ENCODE measurements around the gene PCSK5. TPM values are rescaled to one million over a fixed set of nuclear protein-coding genes. Genes with fewer than 3 reads are reported as not detected.

PCSK5 gene
- polyA plus RNA-seq, 1 donor from 2014 or later = 1.7 TPM

DNA sequence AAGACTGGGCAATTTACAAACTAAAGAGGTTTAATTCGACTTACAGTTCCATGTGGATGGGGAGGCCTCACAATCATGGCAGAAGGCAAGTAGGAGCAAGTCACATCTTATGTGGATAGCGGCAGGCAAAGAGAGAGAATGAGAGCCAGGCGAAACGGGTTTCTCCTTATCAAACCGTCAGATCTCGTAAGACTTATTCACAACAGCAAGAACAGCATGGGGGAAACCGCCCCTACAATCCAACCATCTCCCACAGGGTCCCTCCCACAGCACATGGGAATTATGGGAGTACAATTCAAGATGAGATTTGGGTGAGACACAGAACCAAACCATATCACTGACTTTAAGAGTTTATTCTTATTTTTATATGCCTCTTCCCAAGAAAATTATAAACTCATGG is 443.5 kb downstream of the PCSK5 start:
- Histone ChIP-seq H3K4me3 (ENCODE audit: low read length) (no peak overlapping the region), H3K9ac (ENCODE audit: low read length) (no peak overlapping the region), H3F3A (ENCODE audit: insufficient read depth, low read length, poor library complexity, severe bottlenecking) (no peaks in the 10 kb centered on the region), H3K9me3 (ENCODE audit: low read length) (no peaks in the 10 kb centered on the region), H3K27me3 (ENCODE audit: insufficient read depth, low read depth, low read length) (no peaks in the 10 kb centered on the region), H3K27ac (ENCODE audit: low read length) (no peak overlapping the region), H2AFZ (ENCODE audit: low read depth, low read length) (no peak overlapping the region), H4K20me1 (ENCODE audit: insufficient read depth) (no peaks in the 10 kb centered on the region), H3K9me2 (ENCODE audit: insufficient read depth, low read length) (no peaks in the 10 kb centered on the region), H3K4me2 (ENCODE audit: low read length) (no peak overlapping the region), H3K36me3 (ENCODE audit: insufficient read depth, low read length) (no peaks in the 10 kb centered on the region), H3K79me2 (replicated peaks; ENCODE audit: insufficient read depth, low read length) (no peaks in the 10 kb centered on the region)
- TF ChIP-seq TAF1 (IDR thresholded peaks at IDR 0.05; ENCODE audit: low read depth) (no peak), POLR2AphosphoS5 (IDR thresholded peaks at IDR 0.05) (no peak), CTCF (IDR thresholded peaks at IDR 0.05; ENCODE audit: poor library complexity, severe bottlenecking) (no peak)
- TF ChIP-seq, protein P1, sequence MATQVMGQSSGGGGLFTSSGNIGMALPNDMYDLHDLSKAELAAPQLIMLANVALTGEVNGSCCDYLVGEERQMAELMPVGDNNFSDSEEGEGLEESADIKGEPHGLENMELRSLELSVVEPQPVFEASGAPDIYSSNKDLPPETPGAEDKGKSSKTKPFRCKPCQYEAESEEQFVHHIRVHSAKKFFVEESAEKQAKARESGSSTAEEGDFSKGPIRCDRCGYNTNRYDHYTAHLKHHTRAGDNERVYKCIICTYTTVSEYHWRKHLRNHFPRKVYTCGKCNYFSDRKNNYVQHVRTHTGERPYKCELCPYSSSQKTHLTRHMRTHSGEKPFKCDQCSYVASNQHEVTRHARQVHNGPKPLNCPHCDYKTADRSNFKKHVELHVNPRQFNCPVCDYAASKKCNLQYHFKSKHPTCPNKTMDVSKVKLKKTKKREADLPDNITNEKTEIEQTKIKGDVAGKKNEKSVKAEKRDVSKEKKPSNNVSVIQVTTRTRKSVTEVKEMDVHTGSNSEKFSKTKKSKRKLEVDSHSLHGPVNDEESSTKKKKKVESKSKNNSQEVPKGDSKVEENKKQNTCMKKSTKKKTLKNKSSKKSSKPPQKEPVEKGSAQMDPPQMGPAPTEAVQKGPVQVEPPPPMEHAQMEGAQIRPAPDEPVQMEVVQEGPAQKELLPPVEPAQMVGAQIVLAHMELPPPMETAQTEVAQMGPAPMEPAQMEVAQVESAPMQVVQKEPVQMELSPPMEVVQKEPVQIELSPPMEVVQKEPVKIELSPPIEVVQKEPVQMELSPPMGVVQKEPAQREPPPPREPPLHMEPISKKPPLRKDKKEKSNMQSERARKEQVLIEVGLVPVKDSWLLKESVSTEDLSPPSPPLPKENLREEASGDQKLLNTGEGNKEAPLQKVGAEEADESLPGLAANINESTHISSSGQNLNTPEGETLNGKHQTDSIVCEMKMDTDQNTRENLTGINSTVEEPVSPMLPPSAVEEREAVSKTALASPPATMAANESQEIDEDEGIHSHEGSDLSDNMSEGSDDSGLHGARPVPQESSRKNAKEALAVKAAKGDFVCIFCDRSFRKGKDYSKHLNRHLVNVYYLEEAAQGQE (IDR thresholded peaks at IDR 0.05; ENCODE audit: borderline replicate concordance) = no peak

DNA sequence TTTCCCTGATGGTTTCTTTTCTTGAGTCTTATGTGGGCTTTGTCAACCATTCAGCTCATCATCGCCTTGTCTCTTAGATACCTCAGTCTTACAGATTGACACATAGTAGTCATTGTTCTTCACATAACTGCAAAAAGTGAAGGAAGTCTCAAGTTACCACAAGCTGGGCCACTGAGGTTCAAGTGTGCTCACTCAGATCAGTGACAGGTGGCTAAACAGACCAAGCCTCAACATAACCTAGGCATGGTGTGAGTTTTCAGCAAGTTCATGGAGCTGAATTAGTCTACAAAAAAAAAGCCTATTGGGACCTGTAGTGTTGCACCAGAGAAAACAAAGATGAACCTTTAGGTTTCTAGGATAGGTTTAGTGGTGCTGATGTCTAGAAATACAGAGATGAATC is 445.6 kb downstream of the PCSK5 start:
- no peaks in the 10 kb centered on the region for H3K9me2 ChIP-seq (ENCODE audit: insufficient read depth, low read length)
- H3F3A ChIP-seq (ENCODE audit: insufficient read depth, low read length, poor library complexity, severe bottlenecking) = no peaks in the 10 kb centered on the region
- no peak overlapping the region for H3K9ac ChIP-seq (ENCODE audit: low read length)
- no peak overlapping the region for H3K4me3 ChIP-seq (ENCODE audit: low read length)
- H4K20me1 ChIP-seq (ENCODE audit: insufficient read depth) = no peaks in the 10 kb centered on the region
- no peaks in the 10 kb centered on the region for H3K36me3 ChIP-seq (ENCODE audit: insufficient read depth, low read length)
- TF ChIP-seq TAF1 (IDR thresholded peaks at IDR 0.05; ENCODE audit: low read depth) = no peak
- TF ChIP-seq, protein P1 (IDR thresholded peaks at IDR 0.05; ENCODE audit: borderline replicate concordance) = no peak
- no peak for TF ChIP-seq CTCF (IDR thresholded peaks at IDR 0.05; ENCODE audit: poor library complexity, severe bottlenecking)
- TF ChIP-seq EP300 (conservative IDR thresholded peaks at IDR 0.05; ENCODE audit: poor library complexity, severe bottlenecking) = no peak
- no peak for TF ChIP-seq SMC3 (conservative IDR thresholded peaks at IDR 0.05; ENCODE audit: poor library complexity)
- TF ChIP-seq MXI1 (conservative IDR thresholded peaks at IDR 0.05; ENCODE audit: poor library complexity, severe bottlenecking) = no peak
- TF ChIP-seq RAD21 (conservative IDR thresholded peaks at IDR 0.05) = no peak
- no peak for TF ChIP-seq EZH2 (IDR thresholded peaks at IDR 0.05; ENCODE audit: borderline replicate concordance, insufficient read depth, low read length, poor library complexity, severe bottlenecking)
- no peak for TF ChIP-seq POLR2AphosphoS5 (IDR thresholded peaks at IDR 0.05)
- H3K9me3 ChIP-seq (ENCODE audit: low read length) = no peaks in the 10 kb centered on the region
- no peak overlapping the region for H2AFZ ChIP-seq (ENCODE audit: low read depth, low read length)
- no peaks in the 10 kb centered on the region for H3K27me3 ChIP-seq (ENCODE audit: insufficient read depth, low read depth, low read length)
- H3K4me2 ChIP-seq (ENCODE audit: low read length) = no peak overlapping the region
- H3K79me2 ChIP-seq (replicated peaks; ENCODE audit: insufficient read depth, low read length) = no peaks in the 10 kb centered on the region
- H3K27ac ChIP-seq (ENCODE audit: low read length) = no peak overlapping the region

Measured in neural cell (in vitro differentiated cells).